Peyer's patch (tissue), 4 donors: ENCODE measurements around the gene ADAMTS12. TPM values are rescaled to one million over a fixed set of nuclear protein-coding genes. Genes with fewer than 3 reads are reported as not detected.

Source experiments
- DNase-seq, 3 donors: peaks; one replicate each; pipeline ENCODE4 v3.0.0-alpha.2; 2017 to 2019
- H3K27ac ChIP-seq, 4 donors: fragments of 200-600 bp; sonication (generic); one replicate each; pipeline ENCODE4 v1.5.1; 2016 to 2019
- H3K27me3 ChIP-seq, 2 donors: fragments of 200-600 bp; sonication (generic); one replicate each; pipeline ENCODE4 v1.5.1; 2019
- H3K36me3 ChIP-seq, 3 donors: fragments of 200-600 bp; sonication (generic); one replicate each; pipeline ENCODE4 v1.5.1; 2016 to 2019
- H3K4me1 ChIP-seq, 4 donors: fragments of 200-600 bp; sonication (generic); one replicate each; pipeline ENCODE4 v1.5.1; 2016 to 2019
- H3K4me3 ChIP-seq, 4 donors: fragments of 200-600 bp; sonication (generic); 1 replicate in 3 of 4; 2 replicates in 1 of 4; pipeline ENCODE4 v1.5.1; 2016 to 2019; ENCODE audit warnings: mild to moderate bottlenecking in 1 of 4
- H3K9me3 ChIP-seq, 4 donors: fragments of 200-600 bp; sonication (generic); one replicate each; pipeline ENCODE4 v1.5.1; 2016 to 2019; ENCODE audit warnings: mild to moderate bottlenecking in 1 of 4
- POLR2A ChIP-seq, 2 donors: fragments of 450-650 bp; IDR thresholded peaks; one replicate each; pipeline ENCODE4 v1.5.1; 2017; ENCODE audit warnings: antibody characterized with exemption in 2 of 2, mild to moderate bottlenecking in 2 of 2, moderate library complexity in 2 of 2
- total RNA-seq, 4 donors: library from RNA; depleted of rRNA; stranded (reverse); fragments of >200 nt; gene quantifications; one replicate each; pipeline ENCODE4 v1.1.0, GENCODE V29; 2016
- TF ChIP-seq, protein P1 (sequence below), 6 experiments: fragments of 450-650 bp in 4 of 6; fragments of 200-600 bp in 2 of 6; sonication (generic) in 1 of 6; IDR thresholded peaks; one replicate each; pipeline ENCODE4 v1.5.1; 2017 to 2019; ENCODE audit warnings: antibody characterized with exemption in 6 of 6, mild to moderate bottlenecking in 3 of 6, moderate library complexity in 1 of 6

Gene ADAMTS12
- total RNA-seq, 4 donors from 2014 or later = 0.53 to 11.6 (median 1.3) TPM

DNA sequence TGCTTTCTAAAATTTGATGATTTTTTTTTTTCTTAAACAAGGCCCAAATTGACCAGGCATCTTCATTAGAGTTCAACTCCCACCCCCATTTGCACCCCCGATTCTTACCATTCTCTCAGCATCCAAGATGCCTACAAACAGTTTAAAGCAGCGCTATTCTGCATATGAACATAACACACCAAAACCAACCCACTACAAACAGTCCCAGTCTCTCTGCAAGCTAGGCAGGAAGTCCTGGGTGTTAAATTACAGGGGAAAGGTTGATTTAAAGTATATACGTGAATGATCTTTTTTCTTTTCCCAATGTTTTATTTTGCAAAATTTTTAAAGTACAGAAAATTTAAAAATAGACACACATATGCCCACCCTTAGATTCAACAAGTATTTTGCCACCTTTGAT lies 127.0 kb downstream of the ADAMTS12 start:
- Histone ChIP-seq H3K27me3 (no peaks in the 10 kb centered on the region), H3K4me1 (no peaks in the 10 kb centered on the region), H3K36me3 (no peaks in the 10 kb centered on the region), H3K27ac (no peak overlapping the region), H3K9me3 (no peaks in the 10 kb centered on the region), H3K4me3 (no peak overlapping the region)
- no peak for TF ChIP-seq POLR2A (IDR thresholded peaks at IDR 0.05)
- TF ChIP-seq, protein P1, sequence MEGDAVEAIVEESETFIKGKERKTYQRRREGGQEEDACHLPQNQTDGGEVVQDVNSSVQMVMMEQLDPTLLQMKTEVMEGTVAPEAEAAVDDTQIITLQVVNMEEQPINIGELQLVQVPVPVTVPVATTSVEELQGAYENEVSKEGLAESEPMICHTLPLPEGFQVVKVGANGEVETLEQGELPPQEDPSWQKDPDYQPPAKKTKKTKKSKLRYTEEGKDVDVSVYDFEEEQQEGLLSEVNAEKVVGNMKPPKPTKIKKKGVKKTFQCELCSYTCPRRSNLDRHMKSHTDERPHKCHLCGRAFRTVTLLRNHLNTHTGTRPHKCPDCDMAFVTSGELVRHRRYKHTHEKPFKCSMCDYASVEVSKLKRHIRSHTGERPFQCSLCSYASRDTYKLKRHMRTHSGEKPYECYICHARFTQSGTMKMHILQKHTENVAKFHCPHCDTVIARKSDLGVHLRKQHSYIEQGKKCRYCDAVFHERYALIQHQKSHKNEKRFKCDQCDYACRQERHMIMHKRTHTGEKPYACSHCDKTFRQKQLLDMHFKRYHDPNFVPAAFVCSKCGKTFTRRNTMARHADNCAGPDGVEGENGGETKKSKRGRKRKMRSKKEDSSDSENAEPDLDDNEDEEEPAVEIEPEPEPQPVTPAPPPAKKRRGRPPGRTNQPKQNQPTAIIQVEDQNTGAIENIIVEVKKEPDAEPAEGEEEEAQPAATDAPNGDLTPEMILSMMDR (IDR thresholded peaks at IDR 0.05) = no peak
- no peak for DNase-seq

DNA sequence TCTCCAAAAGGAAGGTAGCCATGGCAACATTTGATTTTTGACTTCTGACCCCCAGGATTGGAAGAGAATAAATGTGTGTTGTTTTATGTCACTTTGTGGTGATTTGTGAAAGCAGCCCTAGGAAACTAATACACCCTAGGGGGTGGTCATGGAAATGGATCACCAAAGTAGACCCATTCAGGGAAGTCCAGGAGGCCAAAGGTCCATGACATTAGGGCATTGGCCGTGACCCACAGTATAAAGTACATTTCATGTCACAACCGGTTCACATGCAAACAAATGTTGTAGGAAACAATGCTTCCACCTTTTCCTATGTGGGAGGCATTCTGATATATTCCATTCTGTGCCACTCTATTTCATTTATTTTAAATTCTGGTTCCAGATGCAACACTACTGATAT lies 128.4 kb downstream of the ADAMTS12 start:
- Histone ChIP-seq H3K4me3 (no peak overlapping the region), H3K4me1 (no peaks in the 10 kb centered on the region), H3K27ac (no peak overlapping the region), H3K27me3 (no peaks in the 10 kb centered on the region), H3K9me3 (no peaks in the 10 kb centered on the region), H3K36me3 (no peaks in the 10 kb centered on the region)
- TF ChIP-seq, protein P1 (IDR thresholded peaks at IDR 0.05) = no peak
- no peak for TF ChIP-seq POLR2A (IDR thresholded peaks at IDR 0.05)
- DNase-seq = no peak

DNA sequence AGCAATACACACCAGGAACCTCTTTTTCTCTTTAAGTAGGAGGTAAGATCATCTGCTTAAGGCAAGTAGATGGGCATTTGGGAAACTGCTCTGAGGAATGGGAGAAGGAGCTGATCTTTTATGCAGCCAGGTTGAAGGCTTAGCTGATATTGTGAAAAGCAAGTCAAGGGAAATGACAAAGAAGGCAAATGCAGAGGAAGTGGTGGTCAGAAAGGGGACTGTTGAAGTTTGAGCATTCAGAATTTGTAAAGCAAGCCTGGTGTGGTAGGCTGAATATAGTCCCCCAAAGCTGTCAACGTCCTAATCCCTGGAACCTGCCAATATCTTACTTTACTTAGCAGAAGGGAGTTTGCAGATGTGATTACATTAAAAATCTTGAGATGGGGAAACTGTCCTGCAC lies 128.9 kb downstream of the ADAMTS12 start:
- Histone ChIP-seq H3K27me3 (no peaks in the 10 kb centered on the region), H3K27ac (no peak overlapping the region), H3K9me3 (no peaks in the 10 kb centered on the region), H3K4me3 (no peak overlapping the region), H3K4me1 (no peaks in the 10 kb centered on the region), H3K36me3 (no peaks in the 10 kb centered on the region)
- no peak for DNase-seq
- TF ChIP-seq, protein P1 (IDR thresholded peaks at IDR 0.05) = no peak
- TF ChIP-seq POLR2A (IDR thresholded peaks at IDR 0.05) = no peak

DNA sequence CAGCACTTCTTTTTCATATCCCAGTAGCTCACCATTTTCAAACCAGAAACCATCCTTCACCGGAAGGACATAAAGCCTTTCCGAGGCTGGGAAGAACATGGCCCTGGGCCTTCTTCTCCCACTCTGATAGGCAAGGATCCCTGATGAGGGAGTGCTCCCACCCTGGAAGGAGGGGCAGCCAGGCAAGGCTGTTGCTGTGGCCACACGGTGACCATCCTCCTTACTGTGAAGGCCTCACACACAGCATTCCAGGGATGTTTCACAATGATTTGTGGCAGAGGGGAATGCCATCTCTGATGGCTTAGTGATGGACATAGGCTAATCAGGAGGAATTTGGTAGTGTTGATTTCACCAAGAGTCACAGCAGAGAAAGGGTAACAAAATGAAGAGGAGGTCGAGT lies 130.7 kb downstream of the ADAMTS12 start:
- Histone ChIP-seq H3K27me3 (no peaks in the 10 kb centered on the region), H3K4me3 (no peak overlapping the region), H3K36me3 (no peaks in the 10 kb centered on the region), H3K9me3 (no peaks in the 10 kb centered on the region), H3K4me1 (no peaks in the 10 kb centered on the region), H3K27ac (no peak overlapping the region)
- DNase-seq = no peak
- TF ChIP-seq POLR2A (IDR thresholded peaks at IDR 0.05) = no peak
- TF ChIP-seq, protein P1 (IDR thresholded peaks at IDR 0.05) = no peak

DNA sequence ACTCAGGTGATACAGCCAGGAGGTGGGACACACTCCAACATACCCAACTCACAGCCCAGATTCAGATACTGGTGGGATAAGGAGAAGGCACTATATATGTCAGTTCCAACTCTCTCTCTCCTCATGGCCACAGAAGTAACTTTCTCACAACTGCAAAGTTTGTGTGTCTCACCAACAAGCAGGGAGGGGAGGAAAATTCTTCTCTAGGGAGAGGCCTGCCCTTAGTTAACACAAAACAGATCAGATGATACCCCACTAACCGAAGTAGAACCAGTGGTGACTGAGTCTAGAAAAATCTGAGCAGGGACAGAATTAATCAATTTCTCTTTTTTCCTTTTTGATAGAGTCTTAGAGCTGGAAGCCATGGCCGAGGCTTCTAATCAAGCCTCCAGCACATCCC lies 133.1 kb downstream of the ADAMTS12 start:
- no peak overlapping the region for H3K4me3 ChIP-seq
- no peak overlapping the region for H3K27ac ChIP-seq
- no peaks in the 10 kb centered on the region for H3K36me3 ChIP-seq
- no peaks in the 10 kb centered on the region for H3K9me3 ChIP-seq
- no peak for DNase-seq
- no peaks in the 10 kb centered on the region for H3K4me1 ChIP-seq
- TF ChIP-seq, protein P1 (IDR thresholded peaks at IDR 0.05) = no peak
- no peak for TF ChIP-seq POLR2A (IDR thresholded peaks at IDR 0.05)
- no peaks in the 10 kb centered on the region for H3K27me3 ChIP-seq

DNA sequence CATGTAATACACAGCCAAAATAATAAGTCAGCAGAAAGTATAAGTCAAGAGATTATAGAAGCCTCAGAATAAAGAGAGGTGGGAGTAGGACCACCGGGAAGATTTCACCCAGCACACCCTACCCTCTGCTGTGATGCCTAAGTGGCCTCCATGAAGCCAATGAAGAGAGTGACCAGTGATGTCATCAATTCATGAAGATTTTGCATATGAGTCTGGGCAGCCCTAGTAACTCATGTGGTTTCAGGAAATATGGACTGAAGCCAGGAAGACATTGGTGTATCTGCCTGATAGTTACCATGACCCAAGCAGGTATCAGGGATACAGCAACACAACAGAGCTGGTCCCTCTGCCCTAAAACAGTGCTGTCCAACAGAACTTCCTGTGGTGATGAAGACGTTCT lies 135.3 kb downstream of the ADAMTS12 start:
- Histone ChIP-seq H3K4me3 (no peak overlapping the region), H3K9me3 (no peaks in the 10 kb centered on the region), H3K27me3 (no peaks in the 10 kb centered on the region), H3K4me1 (no peaks in the 10 kb centered on the region), H3K36me3 (no peaks in the 10 kb centered on the region), H3K27ac (no peak overlapping the region)
- DNase-seq = no peak
- TF ChIP-seq, protein P1 (IDR thresholded peaks at IDR 0.05) = no peak
- no peak for TF ChIP-seq POLR2A (IDR thresholded peaks at IDR 0.05)
